Suprapubic skin (tissue), 4 donors: ENCODE results near the gene MVP. TPM values are rescaled to one million over a fixed set of nuclear protein-coding genes. Genes with fewer than 3 reads are reported as not detected.
A peak's percentile ranks its signal among the peaks of the same experiment; 100 is the strongest.
"Not testable (repeated sequence)": the region's sequence is repeated elsewhere in the genome, so short reads cannot be mapped to it uniquely, and the experiment has no call there.

Experiments
- DNase-seq, 2 donors: peaks; one replicate each; pipeline ENCODE4 v3.0.0-alpha.2; 2019; ENCODE audit warnings: low spot score in 2 of 2
- H3K27ac ChIP-seq: fragments of 200-600 bp; sonication (generic); one replicate; pipeline ENCODE4 v1.5.1; 2019
- H3K27me3 ChIP-seq: fragments of 200-600 bp; sonication (generic); one replicate; pipeline ENCODE4 v1.5.1; 2019
- H3K36me3 ChIP-seq: fragments of 200-600 bp; sonication (generic); one replicate; pipeline ENCODE4 v1.5.1; 2019
- H3K4me1 ChIP-seq: fragments of 200-600 bp; sonication (generic); one replicate; pipeline ENCODE4 v1.5.1; 2019
- H3K4me3 ChIP-seq: fragments of 200-600 bp; sonication (generic); one replicate; pipeline ENCODE4 v1.5.1; 2019; ENCODE audit warnings: mild to moderate bottlenecking
- H3K9me3 ChIP-seq: fragments of 200-600 bp; sonication (generic); one replicate; pipeline ENCODE4 v1.5.1; 2019
- CTCF ChIP-seq, 2 donors: fragments of 200-600 bp in 1 of 2; fragments of 450-650 bp in 1 of 2; sonication (generic) in 1 of 2; IDR thresholded peaks; one replicate each; pipeline ENCODE4 v1.5.1; 2016 to 2019; ENCODE audit warnings: antibody characterized with exemption in 2 of 2, mild to moderate bottlenecking in 1 of 2, moderate library complexity in 1 of 2
- EP300 ChIP-seq: sonication (generic); formaldehyde crosslinking; IDR thresholded peaks from one replicate; pipeline ENCODE4 v1.6.1; 2017; ENCODE audit warnings: antibody characterized with exemption
- POLR2A ChIP-seq, 2 donors: fragments of 450-650 bp; IDR thresholded peaks; one replicate each; pipeline ENCODE4 v1.6.1; 2017; ENCODE audit warnings: antibody characterized with exemption in 2 of 2, mild to moderate bottlenecking in 2 of 2, moderate library complexity in 2 of 2
- POLR2AphosphoS5 ChIP-seq, 3 donors: sonication (generic); formaldehyde crosslinking; IDR thresholded peaks; one replicate each; pipeline ENCODE4 v1.6.1; 2017; ENCODE audit warnings: antibody characterized with exemption in 3 of 3
- WGBS: methylation state at CpG from one replicate; pipeline ENCODE4 v1.1.5; 2018; 5-methylcytosine and 5-hydroxymethylcytosine counted together
- total RNA-seq, 4 donors: library from RNA; depleted of rRNA; stranded (reverse); fragments of >200 nt; gene quantifications; one replicate each; pipeline ENCODE4 v1.1.0, GENCODE V29; 2016

The MVP gene
- total RNA-seq, 4 donors from 2014 or later: 54.9 to 104 (median 68.1) TPM

- no peak for TF ChIP-seq POLR2AphosphoS5 (IDR thresholded peaks at IDR 0.05)
- Histone ChIP-seq H3K9me3 (no peaks in the 10 kb centered on the region), H3K27me3 (peaks cover 12% of the 10 kb centered on the region), H3K4me3 (no peak overlapping the region), H3K36me3 (no peaks in the 10 kb centered on the region), H3K27ac (no peak overlapping the region), H3K4me1 (peaks cover under 1% of the 10 kb centered on the region)
- WGBS: 39% methylated on average over 10 of the region's 10 CpGs
- no peak for DNase-seq
Observed at GRCh38 chr16:29779474-29779873, 40.8 kb upstream of the MVP start.

- H3K27me3 ChIP-seq: peaks cover 12% of the 10 kb centered on the region
- WGBS: 62% methylated on average over 13 of the region's 13 CpGs
Observed at GRCh38 chr16:29783094-29783953, 36.9 kb upstream of the MVP start.

GRCh38 chr16:29784157-29784556, 36.1 kb upstream of the MVP start:
- H3K27me3 ChIP-seq: peaks cover 8% of the 10 kb centered on the region
- DNase-seq: no peak
- 89% methylated on average over 2 of the region's 2 CpGs for WGBS
- H3K4me3 ChIP-seq: no peak overlapping the region
- peaks cover 11% of the 10 kb centered on the region for H3K4me1 ChIP-seq
- H3K27ac ChIP-seq: no peak overlapping the region
- no peak for TF ChIP-seq POLR2A (IDR thresholded peaks at IDR 0.05)
- no peak for TF ChIP-seq EP300
- TF ChIP-seq CTCF (IDR thresholded peaks at IDR 0.05): no peak
- TF ChIP-seq POLR2AphosphoS5 (IDR thresholded peaks at IDR 0.05): no peak
- H3K36me3 ChIP-seq: no peaks in the 10 kb centered on the region
- H3K9me3 ChIP-seq: no peaks in the 10 kb centered on the region

More at GRCh38 chr16:29783094-29783953, 36.9 kb upstream of the MVP start:
- H3K4me3 ChIP-seq, DNase-seq, H3K27ac ChIP-seq, H3K9me3 ChIP-seq, H3K36me3 ChIP-seq: not testable (repeated sequence)
- H3K4me1 ChIP-seq: peaks cover 11% of the 10 kb centered on the region

- 36% methylated on average over 36 of the region's 38 CpGs for WGBS
- peak; percentile 80 to 89 for DNase-seq
- peaks cover 18% of the 10 kb centered on the region for H3K4me1 ChIP-seq
- H3K27me3 ChIP-seq: peaks cover 1% of the 10 kb centered on the region
- H3K27ac ChIP-seq: no peak overlapping the region
- H3K4me3 ChIP-seq: peak overlapping the region; percentile 29
- H3K36me3 ChIP-seq: no peaks in the 10 kb centered on the region
- H3K9me3 ChIP-seq: no peaks in the 10 kb centered on the region
- TF ChIP-seq POLR2A (IDR thresholded peaks at IDR 0.05) (no peak), CTCF (IDR thresholded peaks at IDR 0.05) (peak; percentile 23 to 75), POLR2AphosphoS5 (IDR thresholded peaks at IDR 0.05) (no peak), EP300 (no peak)
Observed at GRCh38 chr16:29784901-29785500, 35.3 kb upstream of the MVP start.

- WGBS: 93% methylated on average over 4 of the region's 4 CpGs
Observed at GRCh38 chr16:29787155-29787554, 33.1 kb upstream of the MVP start.

GRCh38 chr16:29789775-29790182, 30.5 kb upstream of the MVP start:
- no peak for TF ChIP-seq CTCF (IDR thresholded peaks at IDR 0.05)
- TF ChIP-seq POLR2A (IDR thresholded peaks at IDR 0.05): no peak
- TF ChIP-seq POLR2AphosphoS5 (IDR thresholded peaks at IDR 0.05): no peak
- no peak for TF ChIP-seq EP300
- WGBS: 58% methylated on average over 20 of the region's 20 CpGs
- Histone ChIP-seq H3K4me3 (peak overlapping the region; percentile 93), H3K27me3 (no peaks in the 10 kb centered on the region), H3K9me3 (no peaks in the 10 kb centered on the region), H3K27ac (peak overlapping the region; percentile 87), H3K36me3 (no peaks in the 10 kb centered on the region), H3K4me1 (peaks cover 29% of the 10 kb centered on the region)
- DNase-seq: no peak

More at GRCh38 chr16:29787155-29787554, 33.1 kb upstream of the MVP start:
- DNase-seq, H3K4me3 ChIP-seq, H3K9me3 ChIP-seq, H3K36me3 ChIP-seq, H3K27ac ChIP-seq, H3K27me3 ChIP-seq: not testable (repeated sequence)
- peaks cover 30% of the 10 kb centered on the region for H3K4me1 ChIP-seq
